ENCODE data around the gene KCNH8. TPM values are rescaled to one million over a fixed set of nuclear protein-coding genes. Genes with fewer than 3 reads are reported as not detected.

KCNH8 gene
- total and polyA plus RNA-seq, 4 donors, result 0.02 to 0.08 (median 0.05) TPM; not detected in 1

- Histone ChIP-seq H3K4me3 (ENCODE audit: low read depth in 1 of 3, low read length in 3 of 3) (no peak overlapping the region), H3K9ac (ENCODE audit: low read depth in 1 of 2, low read length in 2 of 2) (no peak overlapping the region), H3K9me3 (ENCODE audit: control insufficient read depth in 4 of 4, low read length in 3 of 4) (no peaks in the 10 kb centered on the region), H3K36me3 (ENCODE audit: control insufficient read depth in 4 of 4, insufficient read depth in 3 of 4, low read depth in 1 of 4, low read length in 3 of 4) (no peaks in the 10 kb centered on the region), H3K27ac (ENCODE audit: low read depth in 1 of 2, low read length in 2 of 2) (no peak overlapping the region), H3K4me1 (ENCODE audit: control insufficient read depth in 4 of 4, insufficient read depth in 4 of 4, low read length in 3 of 4) (no peaks in the 10 kb centered on the region), H3K27me3 (ENCODE audit: control insufficient read depth in 4 of 4, insufficient read depth in 4 of 4, low read length in 3 of 4) (peaks cover 0 to 3% (median 0%) of the 10 kb centered on the region in 4 donors)
- DNase-seq (ENCODE audit: low spot score), result no peak
- WGBS, result 83% methylated on average over 4 of the region's 4 CpGs
- TF ChIP-seq REST (IDR thresholded peaks at IDR 0.05), result no peak
- no peak for TF ChIP-seq SP1 (IDR thresholded peaks at IDR 0.05)
- no peak for TF ChIP-seq ZBTB33 (IDR thresholded peaks at IDR 0.05)
- no peak for TF ChIP-seq RXRA (IDR thresholded peaks at IDR 0.05)
- no peak for TF ChIP-seq JUND (IDR thresholded peaks at IDR 0.05)
- no peak for TF ChIP-seq GABPA (IDR thresholded peaks at IDR 0.05 in 1 of 2, conservative IDR thresholded peaks at IDR 0.05 in 1 of 2)
- no peak for TF ChIP-seq HNF4A (conservative IDR thresholded peaks at IDR 0.05)
- no peak for TF ChIP-seq CTCF (IDR thresholded peaks at IDR 0.05; ENCODE audit: low read depth, low read length, missing input control)
- no peak for TF ChIP-seq EGR1 (IDR thresholded peaks at IDR 0.05; ENCODE audit: low read depth in 2 of 2)
- TF ChIP-seq RAD21 (IDR thresholded peaks at IDR 0.05), result no peak
- TF ChIP-seq FOXA2 (IDR thresholded peaks at IDR 0.05), result no peak
- TF ChIP-seq ATF3 (IDR thresholded peaks at IDR 0.05), result no peak
- no peak for TF ChIP-seq NR2F2 (IDR thresholded peaks at IDR 0.05)
Measured at GRCh38 chr3:19559724-19560442, 411.6 kb downstream of the KCNH8 start.

GRCh38 chr3:19573644-19574043 is 425.3 kb downstream of the KCNH8 start:
- Histone ChIP-seq H3K27ac (ENCODE audit: low read depth in 1 of 2, low read length in 2 of 2) (no peak overlapping the region), H3K9me3 (ENCODE audit: control insufficient read depth in 4 of 4, low read length in 3 of 4) (peaks cover 0 to 2% (median 0%) of the 10 kb centered on the region in 4 donors), H3K9ac (ENCODE audit: low read depth in 1 of 2, low read length in 2 of 2) (no peak overlapping the region), H3K4me3 (ENCODE audit: low read depth in 1 of 3, low read length in 3 of 3) (no peak overlapping the region), H3K27me3 (ENCODE audit: control insufficient read depth in 4 of 4, insufficient read depth in 4 of 4, low read length in 3 of 4) (no peaks in the 10 kb centered on the region), H3K4me1 (ENCODE audit: control insufficient read depth in 4 of 4, insufficient read depth in 4 of 4, low read length in 3 of 4) (no peaks in the 10 kb centered on the region), H3K36me3 (ENCODE audit: control insufficient read depth in 4 of 4, insufficient read depth in 3 of 4, low read depth in 1 of 4, low read length in 3 of 4) (no peaks in the 10 kb centered on the region)
- TF ChIP-seq FOXA1 (IDR thresholded peaks at IDR 0.05) (no peak), YY1 (IDR thresholded peaks at IDR 0.05) (no peak), MAX (IDR thresholded peaks at IDR 0.05) (no peak)
- WGBS, result 75% methylated on average over 2 of the region's 2 CpGs
- DNase-seq (ENCODE audit: low spot score), result no peak
